HEK293 (cell line): ENCODE results near the gene PSPC1.
"Not testable (repeated sequence)": the region's sequence is repeated elsewhere in the genome, so short reads cannot be mapped to it uniquely, and the experiment has no call there.

Source experiments
- CTCF ChIA-PET: fragments of 350-600 bp; formaldehyde crosslinking; extraction: SDS; loops from one replicate; lab custom pipeline; 2021; ENCODE audit warnings: antibody characterized with exemption; lab: Yijun Ruan, JAX
- POLR2A ChIA-PET: fragments of 300-600 bp; formaldehyde crosslinking; extraction: SDS; loops from one replicate; lab custom pipeline; 2020; ENCODE audit warnings: antibody characterized with exemption, inconsistent platforms; lab: Yijun Ruan, JAX
- H3K27ac ChIP-seq: fragments of 200-500 bp; sonication (Bioruptor generic); 2 replicates; pipeline ENCODE4 v1.5.1; 2014; ENCODE audit warnings: low read depth, low read length, control low read depth, inconsistent platforms; ENCODE audit errors: extremely low read depth
- H3K36me3 ChIP-seq, 2 experiments: fragments of 200-500 bp in 1 of 2; sonication (Bioruptor generic) in 1 of 2; 1 replicate in 1 of 2; 2 replicates in 1 of 2; pipeline ENCODE4 v1.5.1; 2014 to 2017; ENCODE audit warnings: inconsistent platforms in 2 of 2, low read length in 2 of 2; ENCODE audit not compliant: control insufficient read depth in 2 of 2, insufficient read depth in 1 of 2
- H3K4me1 ChIP-seq: fragments of 200-500 bp; sonication (Bioruptor generic); 2 replicates; pipeline ENCODE4 v1.5.1; 2014; ENCODE audit warnings: mild to moderate bottlenecking, low read length, inconsistent platforms; ENCODE audit not compliant: control insufficient read depth, insufficient read depth
- H3K4me3 ChIP-seq: 2 replicates; pipeline ENCODE4 v1.5.1; 2011; ENCODE audit warnings: low read depth, mild to moderate bottlenecking, control low read depth, low read length, moderate library complexity
- H3K9me3 ChIP-seq: fragments of 200-500 bp; sonication (Bioruptor generic); 2 replicates; pipeline ENCODE4 v1.5.1; 2014; ENCODE audit warnings: low read depth, low read length, inconsistent platforms; ENCODE audit not compliant: control insufficient read depth, insufficient read depth
- GLI2 ChIP-seq: fragments of 450-650 bp; formaldehyde crosslinking; IDR thresholded peaks from 2 replicates; pipeline ENCODE4; 2017; ENCODE audit warnings: missing biosample characterization, missing genetic modification characterization, low read depth, borderline replicate concordance
- GLIS2 ChIP-seq: fragments of 450-650 bp; formaldehyde crosslinking; IDR thresholded peaks from 2 replicates; pipeline ENCODE4 v1.5.1; 2016; ENCODE audit warnings: missing biosample characterization, missing genetic modification characterization
- KLF1 ChIP-seq: fragments of 450-650 bp; formaldehyde crosslinking; IDR thresholded peaks from 2 replicates; pipeline ENCODE4 v1.5.1; 2016; ENCODE audit warnings: missing biosample characterization, missing genetic modification characterization
- MEIS1 ChIP-seq: sonication (generic); formaldehyde crosslinking; IDR thresholded peaks from 2 replicates; pipeline ENCODE4 v1.8.1; 2022; ENCODE audit warnings: missing genetic modification reagents, mild to moderate bottlenecking, borderline replicate concordance
- MZF1 ChIP-seq: fragments of 450-650 bp; formaldehyde crosslinking; IDR thresholded peaks from 2 replicates; pipeline ENCODE4 v1.5.1; 2017; ENCODE audit warnings: missing biosample characterization, missing genetic modification characterization, borderline replicate concordance
- REPIN1 ChIP-seq: fragments of 450-650 bp; formaldehyde crosslinking; IDR thresholded peaks from 2 replicates; pipeline ENCODE4 v1.5.1; 2017; ENCODE audit warnings: missing biosample characterization, missing genetic modification characterization, low read depth
- SCRT2 ChIP-seq: fragments of 450-650 bp; formaldehyde crosslinking; IDR thresholded peaks from 2 replicates; pipeline ENCODE4 v1.5.1; 2016; ENCODE audit warnings: missing biosample characterization, missing genetic modification characterization
- SP3 ChIP-seq: fragments of 450-650 bp; formaldehyde crosslinking; IDR thresholded peaks from 2 replicates; pipeline ENCODE4 v1.5.1; 2016; ENCODE audit warnings: missing biosample characterization, missing genetic modification characterization
- YY2 ChIP-seq: fragments of 450-650 bp; formaldehyde crosslinking; IDR thresholded peaks from 2 replicates; pipeline ENCODE4 v1.5.1; 2016; ENCODE audit warnings: missing biosample characterization, missing genetic modification characterization
- ZBTB48 ChIP-seq: fragments of 450-650 bp; formaldehyde crosslinking; IDR thresholded peaks from 2 replicates; pipeline ENCODE4 v1.5.1; 2016; ENCODE audit warnings: missing biosample characterization, missing genetic modification characterization
- ZNF112 ChIP-seq: fragments of 450-650 bp; formaldehyde crosslinking; IDR thresholded peaks from 2 replicates; pipeline ENCODE4 v1.5.0; 2017; ENCODE audit warnings: missing biosample characterization, missing genetic modification characterization
- ZNF16 ChIP-seq: fragments of 450-650 bp; formaldehyde crosslinking; IDR thresholded peaks from 2 replicates; pipeline ENCODE4 v1.5.1; 2016; ENCODE audit warnings: low read depth, missing biosample characterization, missing genetic modification characterization
- ZNF211 ChIP-seq: fragments of 450-650 bp; formaldehyde crosslinking; IDR thresholded peaks from 2 replicates; pipeline ENCODE4 v1.5.1; 2016; ENCODE audit warnings: low read depth, missing biosample characterization, missing genetic modification characterization
- ZNF366 ChIP-seq: fragments of 450-650 bp; formaldehyde crosslinking; conservative IDR thresholded peaks from 2 replicates; pipeline ENCODE4 v1.5.1; 2016; ENCODE audit warnings: missing biosample characterization, missing genetic modification characterization
- ZNF423 ChIP-seq: fragments of 450-650 bp; formaldehyde crosslinking; IDR thresholded peaks from 2 replicates; pipeline ENCODE4 v1.5.1; 2016; ENCODE audit warnings: missing biosample characterization, missing genetic modification characterization
- ZNF518A ChIP-seq: fragments of 450-650 bp; formaldehyde crosslinking; conservative IDR thresholded peaks from 2 replicates; pipeline ENCODE4 v1.5.1; 2016; ENCODE audit warnings: low read depth, missing biosample characterization, missing genetic modification characterization
- ZNF548 ChIP-seq: fragments of 450-650 bp; formaldehyde crosslinking; IDR thresholded peaks from 2 replicates; pipeline ENCODE4 v1.5.1; 2016; ENCODE audit warnings: missing biosample characterization, missing genetic modification characterization
- ZNF585B ChIP-seq: fragments of 450-650 bp; formaldehyde crosslinking; IDR thresholded peaks from 2 replicates; pipeline ENCODE4 v1.5.1; 2016; ENCODE audit warnings: missing biosample characterization, missing genetic modification characterization
- ZNF610 ChIP-seq: fragments of 450-650 bp; formaldehyde crosslinking; IDR thresholded peaks from 2 replicates; pipeline ENCODE4 v1.5.1; 2016; ENCODE audit warnings: missing biosample characterization, missing genetic modification characterization, borderline replicate concordance
- ZNF701 ChIP-seq: fragments of 450-650 bp; formaldehyde crosslinking; IDR thresholded peaks from 2 replicates; pipeline ENCODE4 v1.5.1; 2016; ENCODE audit warnings: missing biosample characterization, missing genetic modification characterization
- ZNF747 ChIP-seq: fragments of 450-650 bp; formaldehyde crosslinking; IDR thresholded peaks from 2 replicates; pipeline ENCODE4 v1.5.1; 2016; ENCODE audit warnings: missing biosample characterization, missing genetic modification characterization

The PSPC1 gene

GRCh38 chr13:19704256-19704655, 78.5 kb downstream of the PSPC1 start:
- H3K27ac ChIP-seq, H3K4me3 ChIP-seq, POLR2A ChIA-PET, H3K9me3 ChIP-seq, CTCF ChIA-PET, H3K4me1 ChIP-seq, H3K36me3 ChIP-seq: not testable (repeated sequence)

- H3K4me1 ChIP-seq, H3K36me3 ChIP-seq, CTCF ChIA-PET, H3K27ac ChIP-seq, H3K4me3 ChIP-seq, POLR2A ChIA-PET: not testable (repeated sequence)
- TF ChIP-seq ZNF366: 0 out of 2 replicates have a peak, but pooled peaks have one; percentile 40
- TF ChIP-seq, all 188 proteins: peak for 1; not testable (repeated sequence) for 187
- H3K9me3 ChIP-seq: not testable (repeated sequence)
These were observed 81.1 kb downstream of the PSPC1 start for GRCh38 chr13:19701619-19702018.

GRCh38 chr13:19700963-19701362, 81.8 kb downstream of the PSPC1 start:
- H3K4me3 ChIP-seq, H3K36me3 ChIP-seq, H3K9me3 ChIP-seq, POLR2A ChIA-PET, H3K27ac ChIP-seq, CTCF ChIA-PET, H3K4me1 ChIP-seq: not testable (repeated sequence)

GRCh38 chr13:19695829-19696228, 86.9 kb downstream of the PSPC1 start:
- no peak overlapping the region for H3K27ac ChIP-seq
- H3K36me3 ChIP-seq: no peaks in the 10 kb centered on the region
- no peak for TF ChIP-seq KLF1 (tag by site-specific recombination)
- TF ChIP-seq ZNF747 (tag by site-specific recombination): no peak
- no peak for TF ChIP-seq ZNF610 (tag by site-specific recombination)
- TF ChIP-seq GLIS2 (tag by site-specific recombination): no peak
- no peak for TF ChIP-seq ZNF366
- no peak for TF ChIP-seq SCRT2
- TF ChIP-seq ZBTB48: no peak
- TF ChIP-seq ZNF548: no peak
- TF ChIP-seq REPIN1 (tag by site-specific recombination): no peak
- POLR2A ChIA-PET: no interaction called here
- H3K4me1 ChIP-seq: no peaks in the 10 kb centered on the region
- H3K9me3 ChIP-seq: no peaks in the 10 kb centered on the region
- CTCF ChIA-PET: no interaction called here
- no peak overlapping the region for H3K4me3 ChIP-seq

GRCh38 chr13:19695428-19695827, 87.3 kb downstream of the PSPC1 start:
- Histone ChIP-seq H3K36me3 (no peaks in the 10 kb centered on the region), H3K27ac (no peak overlapping the region), H3K4me1 (no peaks in the 10 kb centered on the region), H3K4me3 (no peak overlapping the region), H3K9me3 (no peaks in the 10 kb centered on the region)
- POLR2A ChIA-PET: no interaction called here
- CTCF ChIA-PET: no interaction called here
- TF ChIP-seq ZNF747 (tag by site-specific recombination) (no peak), ZNF518A (tag by site-specific recombination) (no peak), MEIS1 (CRISPR knock-in tag) (no peak), ZNF16 (tag by site-specific recombination) (no peak), ZNF211 (tag by site-specific recombination) (no peak), ZNF112 (tag by site-specific recombination) (no peak), YY2 (tag by site-specific recombination) (no peak), GLI2 (tag by site-specific recombination) (no peak), SP3 (tag by site-specific recombination) (no peak), MZF1 (tag by site-specific recombination) (no peak), ZNF423 (tag by site-specific recombination) (no peak), REPIN1 (tag by site-specific recombination) (no peak), ZNF701 (tag by site-specific recombination) (no peak), SCRT2 (no peak), ZNF585B (tag by site-specific recombination) (no peak)
